Trophoblast cell (in vitro differentiated cells and primary cell): ENCODE results near the gene CSGALNACT2.

Source experiments
- DNase-seq, 2 donors: peaks; one replicate each; pipeline ENCODE4 v3.0.0-alpha.2; 2016
- H2AFZ ChIP-seq: 2 replicates; pipeline ENCODE4 v1.6.1; 2013; ENCODE audit warnings: low read length, moderate library complexity, mild to moderate bottlenecking; ENCODE audit not compliant: insufficient read depth, poor library complexity
- H2AK5ac ChIP-seq: 2 replicates; pipeline ENCODE4 v1.6.1; 2013; ENCODE audit warnings: mild to moderate bottlenecking, low read length
- H2BK120ac ChIP-seq: 2 replicates; pipeline ENCODE4 v1.6.1; 2013; ENCODE audit warnings: low read length, mild to moderate bottlenecking, moderate library complexity; ENCODE audit not compliant: insufficient read depth, poor library complexity
- H2BK12ac ChIP-seq: 2 replicates; pipeline ENCODE4 v1.6.1; 2013; ENCODE audit warnings: mild to moderate bottlenecking, low read length, moderate library complexity
- H2BK5ac ChIP-seq: 2 replicates; pipeline ENCODE4 v1.6.1; 2013; ENCODE audit warnings: low read length, low read depth, moderate library complexity, mild to moderate bottlenecking; ENCODE audit not compliant: poor library complexity
- H3K14ac ChIP-seq: 2 replicates; pipeline ENCODE4 v1.6.1; 2013; ENCODE audit warnings: mild to moderate bottlenecking, low read length
- H3K18ac ChIP-seq: 2 replicates; pipeline ENCODE4 v1.6.1; 2013; ENCODE audit warnings: mild to moderate bottlenecking, low read length
- H3K23ac ChIP-seq: 2 replicates; pipeline ENCODE4 v1.6.1; 2013; ENCODE audit warnings: low read length
- H3K27ac ChIP-seq: 2 replicates; pipeline ENCODE4 v1.5.1; 2013; ENCODE audit warnings: low read depth, mild to moderate bottlenecking, inconsistent platforms, low read length, moderate library complexity
- H3K27me3 ChIP-seq: 2 replicates; pipeline ENCODE4 v1.6.1; 2013; ENCODE audit warnings: inconsistent platforms, mild to moderate bottlenecking, low read length, moderate library complexity; ENCODE audit not compliant: insufficient read depth
- H3K36me3 ChIP-seq, 2 experiments: 1 replicate in 1 of 2; 2 replicates in 1 of 2; pipeline ENCODE4 v1.6.1; 2013; ENCODE audit warnings: low read length in 2 of 2, mild to moderate bottlenecking in 2 of 2, moderate library complexity in 1 of 2; ENCODE audit not compliant: insufficient read depth in 2 of 2, control insufficient read depth in 1 of 2
- H3K4ac ChIP-seq: 2 replicates; pipeline ENCODE4 v1.6.1; 2013; ENCODE audit warnings: low read depth, mild to moderate bottlenecking, low read length, moderate library complexity
- H3K4me1 ChIP-seq, 2 experiments: 1 replicate in 1 of 2; 2 replicates in 1 of 2; pipeline ENCODE4 v1.6.1; 2013; ENCODE audit warnings: low read length in 2 of 2, mild to moderate bottlenecking in 2 of 2, moderate library complexity in 1 of 2; ENCODE audit not compliant: insufficient read depth in 2 of 2, control insufficient read depth in 1 of 2
- H3K4me2 ChIP-seq: 2 replicates; pipeline ENCODE4 v1.6.1; 2013; ENCODE audit warnings: inconsistent platforms, mild to moderate bottlenecking, low read length, moderate library complexity
- H3K4me3 ChIP-seq: 2 replicates; pipeline ENCODE4 v1.5.1; 2013; ENCODE audit warnings: mild to moderate bottlenecking, low read depth, low read length, inconsistent platforms
- H3K79me1 ChIP-seq: one replicate; pipeline ENCODE4 v1.6.1; 2013; ENCODE audit warnings: low read length
- H3K79me2 ChIP-seq: 2 replicates; pipeline ENCODE4 v1.6.1; 2013; ENCODE audit warnings: low read length, mild to moderate bottlenecking; ENCODE audit not compliant: control insufficient read depth, insufficient read depth, poor library complexity
- H3K9ac ChIP-seq: 2 replicates; pipeline ENCODE4 v1.6.1; 2013; ENCODE audit warnings: mild to moderate bottlenecking, low read length
- H3K9me3 ChIP-seq: 2 replicates; pipeline ENCODE4 v1.6.1; 2013; ENCODE audit warnings: low read depth, mild to moderate bottlenecking, control low read depth, inconsistent platforms, low read length; ENCODE audit not compliant: insufficient read depth
- H4K12ac ChIP-seq: 2 replicates; pipeline ENCODE4 v1.6.1; 2013; ENCODE audit warnings: low read depth, mild to moderate bottlenecking, low read length, moderate library complexity
- H4K8ac ChIP-seq: 2 replicates; pipeline ENCODE4 v1.6.1; 2013; ENCODE audit warnings: low read depth, mild to moderate bottlenecking, low read length, moderate library complexity
- H4K91ac ChIP-seq: one replicate; pipeline ENCODE4 v1.6.1; 2013; ENCODE audit warnings: low read depth, mild to moderate bottlenecking, low read length, moderate library complexity
- WGBS: extraction: QIAGEN DNeasy Blood & Tissue Kit; methylation state at CpG from one replicate; pipeline ENCODE4 v1.1.7; 2013; ENCODE audit warnings: missing lambda C conversion rate; ENCODE audit not compliant: insufficient read length, insufficient coverage; ENCODE audit errors: extremely low coverage; 5-methylcytosine and 5-hydroxymethylcytosine counted together

The CSGALNACT2 gene

GRCh38 chr10:43113201-43114087, 24.8 kb upstream of the CSGALNACT2 start:
- Histone ChIP-seq H3K4ac (no peak overlapping the region), H2BK5ac (no peak overlapping the region), H4K8ac (no peak overlapping the region), H3K79me2 (no peaks in the 10 kb centered on the region), H3K9ac (no peak overlapping the region), H2BK12ac (no peak overlapping the region), H3K14ac (no peak overlapping the region), H2BK120ac (no peak overlapping the region), H2AFZ (no peak overlapping the region), H3K27me3 (no peaks in the 10 kb centered on the region), H3K9me3 (no peaks in the 10 kb centered on the region), H3K4me1 (peaks cover 8 to 19% of the 10 kb centered on the region in 2 experiments), H3K27ac (no peak overlapping the region), H3K36me3 (no peaks in the 10 kb centered on the region), H3K4me3 (no peak overlapping the region), H3K79me1 (peaks cover 4% of the 10 kb centered on the region), H3K4me2 (no peak overlapping the region), H3K23ac (no peak overlapping the region), H4K91ac (no peak overlapping the region), H4K12ac (no peak overlapping the region), H2AK5ac (no peak overlapping the region), H3K18ac (no peak overlapping the region)
- WGBS: no CpG with 5 or more reads among the region's 16 CpGs
- no peak for DNase-seq

- no peak overlapping the region for H3K27ac ChIP-seq
- no peak for DNase-seq
- H2BK12ac ChIP-seq: no peak overlapping the region
- no peaks in the 10 kb centered on the region for H3K27me3 ChIP-seq
- no peaks in the 10 kb centered on the region for H3K36me3 ChIP-seq
- no peak overlapping the region for H3K9ac ChIP-seq
- no peak overlapping the region for H4K91ac ChIP-seq
- no peaks in the 10 kb centered on the region for H3K9me3 ChIP-seq
- no peak overlapping the region for H3K4ac ChIP-seq
- no peak overlapping the region for H2BK5ac ChIP-seq
- no peak overlapping the region for H4K8ac ChIP-seq
- no CpG with 5 or more reads among the region's 24 CpGs for WGBS
- no peak overlapping the region for H2AFZ ChIP-seq
- no peaks in the 10 kb centered on the region for H3K79me2 ChIP-seq
- H3K4me1 ChIP-seq: peaks cover 8 to 15% of the 10 kb centered on the region in 2 experiments
- H4K12ac ChIP-seq: no peak overlapping the region
- no peak overlapping the region for H2AK5ac ChIP-seq
- no peak overlapping the region for H3K18ac ChIP-seq
- no peak overlapping the region for H3K4me3 ChIP-seq
- no peak overlapping the region for H3K14ac ChIP-seq
- no peak overlapping the region for H2BK120ac ChIP-seq
- H3K4me2 ChIP-seq: no peak overlapping the region
- peaks cover 4% of the 10 kb centered on the region for H3K79me1 ChIP-seq
- no peak overlapping the region for H3K23ac ChIP-seq
Observed at GRCh38 chr10:43114088-43114742, 24.0 kb upstream of the CSGALNACT2 start.

GRCh38 chr10:43114743-43115611, 23.3 kb upstream of the CSGALNACT2 start:
- Histone ChIP-seq H2BK12ac (no peak overlapping the region), H2BK120ac (no peak overlapping the region), H3K9ac (no peak overlapping the region), H3K27me3 (no peaks in the 10 kb centered on the region), H3K79me2 (no peaks in the 10 kb centered on the region), H3K14ac (no peak overlapping the region), H4K12ac (no peak overlapping the region), H2BK5ac (no peak overlapping the region), H3K18ac (no peak overlapping the region), H3K79me1 (peaks cover 4% of the 10 kb centered on the region), H3K27ac (no peak overlapping the region), H3K9me3 (no peaks in the 10 kb centered on the region), H3K36me3 (no peaks in the 10 kb centered on the region), H3K4me1 (peaks cover 6 to 12% of the 10 kb centered on the region in 2 experiments), H4K91ac (no peak overlapping the region), H2AFZ (no peak overlapping the region), H4K8ac (no peak overlapping the region), H3K4ac (no peak overlapping the region), H3K4me3 (no peak overlapping the region), H2AK5ac (no peak overlapping the region), H3K4me2 (no peak overlapping the region), H3K23ac (no peak overlapping the region)
- WGBS: no CpG with 5 or more reads among the region's 17 CpGs
- DNase-seq: no peak

GRCh38 chr10:43115881-43116595, 22.2 kb upstream of the CSGALNACT2 start:
- Histone ChIP-seq H3K27ac (no peak overlapping the region), H3K4ac (no peak overlapping the region), H3K4me1 (peaks cover 0 to 2% of the 10 kb centered on the region in 2 experiments), H2AFZ (no peak overlapping the region), H2BK12ac (no peak overlapping the region), H3K23ac (no peak overlapping the region), H3K9me3 (no peaks in the 10 kb centered on the region), H3K36me3 (no peaks in the 10 kb centered on the region), H3K18ac (no peak overlapping the region), H3K79me1 (peaks cover 1% of the 10 kb centered on the region), H3K4me3 (no peak overlapping the region), H2BK120ac (no peak overlapping the region), H2BK5ac (no peak overlapping the region), H3K14ac (no peak overlapping the region), H3K27me3 (no peaks in the 10 kb centered on the region), H4K12ac (no peak overlapping the region), H4K8ac (no peak overlapping the region), H4K91ac (no peak overlapping the region), H2AK5ac (no peak overlapping the region), H3K9ac (no peak overlapping the region), H3K4me2 (no peak overlapping the region), H3K79me2 (no peaks in the 10 kb centered on the region)
- no peak for DNase-seq
- no CpG with 5 or more reads among the region's 10 CpGs for WGBS
